Hematopoietic multipotent progenitor cell (in vitro differentiated cells): ENCODE results near the gene ARHGAP24. TPM values are rescaled to one million over a fixed set of nuclear protein-coding genes. Genes with fewer than 3 reads are reported as not detected.

Experiments
- DNase-seq, 3 donors: peaks; one replicate each; pipeline ENCODE4 v3.0.0-alpha.2; 2011 to 2015; ENCODE audit warnings: low read depth in 2 of 3, low spot score in 2 of 3
- total RNA-seq: library from RNA; depleted of rRNA; stranded (reverse); fragments of >200 nt; gene quantifications from one replicate; pipeline ENCODE4 v1.2.3, GENCODE V29; 2012

The ARHGAP24 gene
- 0.27 TPM for total RNA-seq

DNA sequence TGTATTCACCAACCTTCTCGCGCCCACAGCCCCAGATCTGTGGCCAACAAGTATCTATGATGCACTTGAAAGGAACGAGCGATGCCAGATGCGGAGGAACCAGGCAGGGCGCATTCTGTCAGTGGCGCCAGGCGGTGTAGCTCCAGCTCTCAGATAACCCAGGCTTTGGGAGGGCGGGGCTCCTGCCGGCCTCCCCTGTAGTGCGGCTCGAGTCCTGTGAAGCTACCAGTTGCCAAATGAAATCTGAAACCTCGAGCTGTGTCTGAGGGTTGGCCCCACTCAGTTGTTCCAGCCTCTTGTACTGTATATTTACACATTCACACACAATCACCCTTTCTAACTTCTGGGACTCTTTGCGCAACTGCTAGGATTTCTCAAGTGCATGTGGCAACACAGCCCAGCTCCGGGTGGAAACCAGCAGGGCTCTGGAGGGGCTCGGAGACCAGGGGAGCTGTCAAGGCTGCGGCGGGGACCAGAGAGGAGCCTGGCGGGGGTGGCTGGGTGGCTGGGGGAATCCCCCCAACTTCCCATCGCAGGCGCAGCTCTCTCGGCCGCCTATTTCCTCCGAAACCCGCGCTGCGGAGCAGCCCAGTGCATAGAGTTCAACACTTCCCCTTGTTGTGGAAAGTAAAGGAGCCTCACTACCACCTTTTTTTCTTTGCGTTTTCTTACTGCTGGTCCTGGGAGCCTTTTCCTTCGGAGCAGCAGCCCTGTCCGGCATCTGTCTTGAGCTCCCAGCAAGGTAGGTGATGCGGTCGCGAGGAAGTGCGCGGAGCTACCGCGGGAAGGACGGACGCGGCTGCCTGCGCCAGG is at the start of gene ARHGAP24:
TSS of gene ARHGAP24 (plus strand) at position 333 of the 813 bp plus-strand sequence.
- DNase-seq, result peak in 2 of 3 donors; percentile 47 to 71

- no peak for DNase-seq
These were observed 48.6 kb upstream of the ARHGAP24 start for GRCh38 chr4:85426366-85426765.

DNA sequence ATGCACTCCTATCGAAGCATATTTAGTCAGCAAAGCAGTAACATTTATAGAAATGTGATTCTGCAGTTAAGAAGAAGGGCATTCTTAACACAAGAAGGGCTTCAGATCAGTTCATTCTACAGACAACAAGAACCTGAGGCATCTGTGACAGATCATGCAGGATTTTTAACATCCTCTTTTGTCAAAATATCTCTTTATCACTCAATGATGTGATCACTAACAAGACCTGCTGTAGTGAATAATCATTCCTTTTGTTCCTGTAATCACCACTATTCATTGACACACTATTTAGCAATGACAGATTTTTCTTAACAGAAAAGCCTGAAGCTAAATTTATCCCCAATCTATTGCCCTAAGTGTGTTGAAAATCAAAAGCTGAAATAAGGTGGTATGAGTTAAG is 47.8 kb upstream of the ARHGAP24 start:
- no peak for DNase-seq

- no peak for DNase-seq
These were observed 44.7 kb upstream of the ARHGAP24 start for GRCh38 chr4:85430226-85430625.

DNA sequence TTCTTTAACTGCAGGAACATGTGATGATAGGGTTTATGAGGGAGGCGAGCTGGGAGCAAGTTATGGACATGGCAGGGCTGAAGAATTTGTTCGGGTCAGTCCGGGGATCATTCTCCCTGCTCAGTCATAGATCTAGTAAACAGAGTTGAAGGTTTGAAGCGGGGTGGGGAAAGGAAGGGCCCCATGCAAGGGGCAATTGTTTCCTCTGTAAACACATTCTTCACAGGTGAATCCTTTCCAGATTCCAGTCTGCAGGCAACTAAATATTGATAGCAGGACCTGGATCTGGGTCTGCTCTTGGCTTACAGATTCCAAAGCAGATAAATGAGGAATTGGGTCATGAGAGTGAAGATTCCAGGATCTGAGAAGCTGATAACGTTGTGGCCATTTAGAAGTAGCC is 44.3 kb upstream of the ARHGAP24 start:
- no peak for DNase-seq

DNA sequence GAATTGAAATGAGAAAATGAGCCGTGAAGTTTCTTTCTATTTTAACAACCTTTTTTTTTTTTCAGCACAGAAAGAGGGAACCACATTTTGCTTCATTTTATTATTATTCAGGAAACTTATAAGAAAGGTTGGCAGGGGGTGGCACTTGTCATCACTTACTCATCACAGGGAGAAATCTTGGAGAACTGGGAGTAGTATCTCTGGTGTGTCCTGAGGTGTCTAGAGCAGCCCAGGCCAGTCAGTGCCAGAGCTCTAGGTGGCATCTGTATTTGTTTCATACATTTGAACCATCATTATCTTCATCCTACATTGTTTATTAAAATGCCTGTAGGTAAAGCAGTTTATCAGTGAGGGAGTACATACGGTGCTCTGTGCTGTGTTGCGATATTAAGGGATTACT is 43.8 kb upstream of the ARHGAP24 start:
- DNase-seq, result no peak

DNA sequence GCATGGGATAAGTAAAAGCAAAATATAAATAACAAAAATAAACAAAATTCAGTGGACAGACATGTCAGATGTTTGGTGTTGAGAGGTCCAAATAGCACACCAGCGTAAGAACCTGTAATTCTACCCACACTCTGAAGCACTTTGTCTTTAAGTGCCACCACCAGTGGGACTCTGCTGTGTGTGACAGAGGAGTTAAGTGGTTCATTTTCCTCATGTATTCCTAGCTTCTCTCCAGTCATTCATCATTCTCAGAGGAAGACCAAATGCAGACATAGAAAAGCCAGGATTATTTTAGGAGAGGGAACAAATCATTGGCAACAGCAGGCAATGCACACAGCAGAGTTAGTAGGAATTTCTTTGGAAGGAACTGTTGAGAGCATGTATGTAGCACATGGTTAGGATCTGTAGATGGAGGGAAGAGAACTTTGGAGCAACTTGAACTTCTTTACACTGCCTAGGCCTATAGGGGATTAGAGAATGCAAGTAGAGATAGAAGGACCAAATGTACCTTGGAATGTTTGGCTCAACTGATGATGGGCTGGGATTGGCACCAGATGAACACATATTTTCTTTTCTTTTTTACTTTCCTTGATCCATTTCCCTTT is 43.0 kb upstream of the ARHGAP24 start:
- no peak for DNase-seq

DNA sequence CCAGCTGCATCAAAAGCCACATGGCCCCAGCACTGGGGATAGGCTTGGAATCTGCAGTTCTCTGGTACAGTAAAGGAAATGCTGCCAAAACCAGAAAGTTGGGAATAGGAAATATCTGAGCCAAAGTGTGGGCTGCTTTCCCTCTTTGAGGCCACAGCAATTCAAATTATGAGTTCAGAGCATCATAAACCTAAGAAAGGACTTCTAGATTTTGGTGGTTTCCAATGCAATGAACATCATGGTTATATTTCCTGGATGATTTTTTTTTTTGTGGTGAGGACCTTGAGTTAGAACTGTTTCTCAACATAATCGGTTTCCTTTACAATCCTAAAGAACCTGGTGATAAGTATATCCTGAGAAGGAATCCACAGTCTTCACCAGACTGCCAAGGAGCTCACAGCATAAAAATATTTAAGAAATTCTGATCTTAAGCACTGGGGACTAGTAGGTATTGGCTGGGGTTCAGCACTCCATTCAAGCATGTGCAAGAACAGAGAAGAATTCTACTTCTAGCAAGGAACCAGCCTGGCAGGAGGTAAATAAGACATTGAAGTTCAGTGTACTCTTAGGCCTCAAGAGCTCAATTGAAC is 29.8 kb upstream of the ARHGAP24 start:
- DNase-seq, result no peak

DNA sequence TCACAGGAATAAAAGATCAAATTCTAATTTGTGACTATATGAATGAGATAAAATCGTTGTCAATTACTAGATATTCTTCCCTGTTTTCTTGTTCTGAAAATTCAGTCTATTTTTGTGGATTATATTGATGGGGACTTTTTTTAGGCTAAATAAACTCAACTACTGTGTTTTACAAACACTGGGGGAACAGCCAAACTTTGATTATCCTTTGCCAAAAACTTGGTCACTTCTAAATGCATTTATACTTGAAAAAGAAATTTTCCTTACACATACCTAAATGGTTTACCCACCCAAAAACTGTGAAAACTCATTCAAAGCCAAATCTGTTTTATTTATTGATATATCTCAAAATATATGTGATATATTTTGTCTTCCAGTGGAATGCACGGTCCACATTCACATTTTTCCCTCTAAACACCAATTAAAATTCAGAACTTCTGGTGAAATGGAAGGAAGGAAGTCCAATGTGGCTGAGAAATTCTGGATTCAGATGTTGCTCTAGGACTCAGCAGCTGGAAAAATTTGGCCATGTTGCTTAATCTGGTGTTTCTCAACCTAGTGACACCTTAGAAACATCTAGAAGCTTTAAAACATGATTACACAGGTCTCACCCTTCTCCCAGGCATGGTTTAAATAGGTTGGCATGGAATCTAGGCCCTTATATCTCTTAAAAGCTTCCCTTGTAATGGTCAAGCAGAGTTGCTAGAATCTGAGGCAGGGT is 28.6 kb upstream of the ARHGAP24 start:
- no peak for DNase-seq

GRCh38 chr4:85448906-85449890 is 25.8 kb upstream of the ARHGAP24 start:
- no peak for DNase-seq

DNA sequence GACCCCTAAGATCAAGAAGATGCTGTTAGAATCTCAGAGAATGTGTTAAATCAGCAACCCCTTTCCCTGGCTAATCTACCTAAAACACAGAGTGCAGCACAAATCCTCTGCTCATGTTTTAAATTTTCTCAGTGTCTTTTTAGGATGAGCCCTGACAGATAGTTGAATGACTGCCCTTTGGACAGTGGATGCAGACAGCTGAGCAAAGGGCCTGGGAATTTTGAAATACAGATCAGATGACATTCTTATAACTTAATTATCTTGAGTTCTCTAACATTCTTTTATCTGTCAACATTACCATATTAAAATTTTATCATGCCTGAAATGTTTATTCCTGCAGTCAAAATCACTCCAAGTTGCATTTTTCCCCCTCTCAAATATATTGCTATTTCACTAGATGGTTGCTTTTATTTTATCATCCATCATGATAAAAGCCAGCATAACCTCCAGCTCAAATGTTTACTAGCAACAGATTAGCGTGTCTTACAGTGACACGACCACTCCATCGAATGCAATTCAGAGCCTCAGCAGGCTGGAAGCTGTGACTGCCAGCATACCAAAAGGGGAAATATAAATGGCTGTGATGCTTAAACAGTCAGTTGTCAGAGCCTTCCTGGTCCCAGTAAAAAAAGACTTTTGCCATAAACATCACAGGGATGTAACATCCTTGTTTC is 22.8 kb upstream of the ARHGAP24 start:
- no peak for DNase-seq

GRCh38 chr4:85455942-85456341 is 19.0 kb upstream of the ARHGAP24 start:
- DNase-seq, result no peak

DNA sequence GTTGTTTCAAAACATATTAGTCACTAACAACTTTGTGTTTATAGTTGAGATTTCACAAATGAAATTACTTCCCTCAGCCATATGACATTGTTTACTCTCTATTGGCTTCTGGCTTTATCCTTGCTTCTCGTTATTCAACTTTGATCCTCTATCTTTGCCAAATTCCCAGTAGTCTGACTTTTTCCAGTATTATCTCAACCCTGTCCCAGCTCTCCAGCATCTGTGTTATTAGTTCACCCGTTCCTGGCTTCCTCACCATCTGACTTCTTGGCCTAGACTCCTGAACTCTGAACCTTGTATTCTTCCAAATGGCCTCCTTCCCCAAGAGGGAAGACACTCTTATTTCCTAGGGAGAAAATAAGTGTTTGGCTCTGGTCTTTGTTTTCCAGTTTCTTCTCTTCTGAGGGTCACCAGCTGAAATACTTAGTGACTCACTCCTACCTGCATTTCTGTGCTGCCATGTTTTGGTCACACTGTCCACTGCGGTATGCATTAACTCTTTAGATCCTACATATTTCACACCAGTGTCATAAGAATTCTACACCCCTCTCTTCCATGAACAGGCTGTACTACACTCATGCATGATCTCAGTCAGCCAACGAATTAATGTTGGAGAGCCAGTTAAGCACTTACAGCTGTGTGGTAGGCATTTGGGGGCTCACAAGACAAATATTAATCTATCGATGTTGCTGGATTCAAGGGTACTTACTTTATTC is 17.0 kb upstream of the ARHGAP24 start:
- no peak for DNase-seq

GRCh38 chr4:85459736-85460135 is 15.2 kb upstream of the ARHGAP24 start:
- no peak for DNase-seq

GRCh38 chr4:85474356-85474755 is 594 bp upstream of the ARHGAP24 start:
- no peak for DNase-seq

DNA sequence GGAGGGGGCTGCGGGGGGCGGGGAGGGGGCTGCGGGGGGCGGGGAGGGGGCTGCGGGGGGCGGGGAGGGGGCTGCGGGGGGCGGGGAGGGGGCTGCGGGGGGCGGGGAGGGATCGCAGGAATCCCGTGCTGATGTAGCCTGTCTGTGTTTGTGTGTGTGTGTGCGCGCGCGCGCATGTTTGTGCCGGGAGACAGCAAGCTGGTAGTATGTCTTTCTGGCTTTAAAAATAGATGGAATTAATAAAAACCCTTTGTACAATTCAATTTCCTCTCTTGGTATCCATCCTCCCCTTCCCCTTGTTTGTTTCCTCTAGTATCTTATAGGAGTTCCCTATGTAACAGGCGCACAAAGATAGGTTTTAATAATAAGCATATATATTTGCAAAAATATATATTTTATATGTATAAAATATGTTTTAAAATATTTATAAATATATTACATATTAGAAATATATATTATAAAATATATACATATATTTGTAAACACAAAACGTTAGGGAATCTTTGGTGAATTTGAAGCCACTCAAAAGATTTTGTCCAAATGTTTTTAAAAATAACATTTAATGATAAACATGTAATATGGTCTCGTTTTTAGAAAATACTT is 782 bp downstream of the ARHGAP24 start:
- DNase-seq, result peak in 1 of 3 donors; percentile 6

DNA sequence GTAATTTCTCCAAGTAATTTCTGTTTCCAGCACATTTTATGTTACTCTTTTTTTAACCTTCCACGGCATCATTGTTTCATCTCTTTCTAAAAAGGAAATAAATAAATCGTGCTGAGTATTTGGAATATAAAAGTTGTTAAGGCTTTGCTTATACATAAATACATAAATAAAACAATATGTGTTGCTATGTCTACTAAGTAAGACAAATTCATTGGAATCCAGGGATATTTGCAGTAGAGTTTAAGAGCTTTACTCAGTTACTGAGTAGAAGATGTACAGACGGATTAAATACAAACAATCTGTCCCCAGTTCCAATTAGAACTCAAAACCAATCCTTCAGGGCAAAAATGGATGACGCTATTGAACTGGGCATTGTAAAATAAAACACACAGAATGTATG is 1.4 kb downstream of the ARHGAP24 start:
- DNase-seq, result no peak

- no peak for DNase-seq
These were observed 2.6 kb downstream of the ARHGAP24 start for GRCh38 chr4:85477534-85477933.

- DNase-seq, result no peak
These were observed 3.6 kb downstream of the ARHGAP24 start for GRCh38 chr4:85478576-85478975.
